Measurements from ENCODE around the gene FUT9.

The FUT9 gene

GRCh38 chr6:96094077-96094476 is 78.3 kb downstream of the FUT9 start:
- TF ChIP-seq, protein P1, sequence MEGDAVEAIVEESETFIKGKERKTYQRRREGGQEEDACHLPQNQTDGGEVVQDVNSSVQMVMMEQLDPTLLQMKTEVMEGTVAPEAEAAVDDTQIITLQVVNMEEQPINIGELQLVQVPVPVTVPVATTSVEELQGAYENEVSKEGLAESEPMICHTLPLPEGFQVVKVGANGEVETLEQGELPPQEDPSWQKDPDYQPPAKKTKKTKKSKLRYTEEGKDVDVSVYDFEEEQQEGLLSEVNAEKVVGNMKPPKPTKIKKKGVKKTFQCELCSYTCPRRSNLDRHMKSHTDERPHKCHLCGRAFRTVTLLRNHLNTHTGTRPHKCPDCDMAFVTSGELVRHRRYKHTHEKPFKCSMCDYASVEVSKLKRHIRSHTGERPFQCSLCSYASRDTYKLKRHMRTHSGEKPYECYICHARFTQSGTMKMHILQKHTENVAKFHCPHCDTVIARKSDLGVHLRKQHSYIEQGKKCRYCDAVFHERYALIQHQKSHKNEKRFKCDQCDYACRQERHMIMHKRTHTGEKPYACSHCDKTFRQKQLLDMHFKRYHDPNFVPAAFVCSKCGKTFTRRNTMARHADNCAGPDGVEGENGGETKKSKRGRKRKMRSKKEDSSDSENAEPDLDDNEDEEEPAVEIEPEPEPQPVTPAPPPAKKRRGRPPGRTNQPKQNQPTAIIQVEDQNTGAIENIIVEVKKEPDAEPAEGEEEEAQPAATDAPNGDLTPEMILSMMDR (IDR thresholded peaks at IDR 0.05) = no peak
- TF ChIP-seq ZFX (IDR thresholded peaks at IDR 0.05; ENCODE audit: borderline replicate concordance) = no peak
- no peak overlapping the region for H3K27ac ChIP-seq

GRCh38 chr6:96099069-96099468 is 83.3 kb downstream of the FUT9 start:
- H3K27ac ChIP-seq = no peak overlapping the region
- TF ChIP-seq, protein P1 (IDR thresholded peaks at IDR 0.05) = no peak
- TF ChIP-seq ZFX (IDR thresholded peaks at IDR 0.05; ENCODE audit: borderline replicate concordance) = no peak

DNA sequence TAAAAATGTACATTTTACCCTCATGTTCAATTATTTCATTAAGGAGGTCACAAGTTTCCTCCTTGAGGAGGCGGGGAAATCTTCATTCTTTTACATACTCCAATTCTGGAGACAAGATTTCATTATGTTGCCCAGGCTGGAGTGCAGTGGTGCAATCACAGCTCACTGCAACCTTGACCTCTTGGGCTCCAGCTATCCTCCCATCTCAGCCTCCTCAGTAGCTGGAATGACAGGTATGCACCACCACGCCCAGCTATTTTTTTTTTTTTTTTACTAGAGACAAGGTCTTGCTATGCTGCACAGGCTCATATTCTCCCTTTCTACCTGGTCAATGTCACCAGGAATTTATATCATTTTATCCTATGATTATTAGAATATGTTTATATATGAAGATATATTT is 85.8 kb downstream of the FUT9 start:
- no peak overlapping the region for H3K27ac ChIP-seq
- TF ChIP-seq, protein P1 (IDR thresholded peaks at IDR 0.05) = no peak

DNA sequence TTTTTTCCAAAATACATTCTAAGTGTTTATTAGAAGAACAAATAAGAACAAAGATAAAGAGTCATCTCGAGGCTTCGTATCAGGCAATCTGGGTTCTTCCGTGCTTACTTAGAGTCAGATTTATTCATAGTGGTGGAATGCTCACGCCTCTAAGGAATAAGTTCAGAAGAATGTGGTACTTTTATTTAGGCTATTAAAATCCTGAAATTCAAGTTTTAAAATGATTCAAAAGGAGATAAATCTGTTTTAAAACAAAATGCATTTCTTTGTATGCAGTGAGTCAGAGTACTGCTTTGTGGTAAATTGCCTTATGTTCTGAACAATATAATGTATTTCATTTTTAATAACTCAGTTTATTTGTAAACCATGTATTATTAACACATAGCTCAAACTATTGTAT is 89.1 kb downstream of the FUT9 start:
- TF ChIP-seq ZFX (IDR thresholded peaks at IDR 0.05; ENCODE audit: borderline replicate concordance) = no peak
- TF ChIP-seq, protein P1 (IDR thresholded peaks at IDR 0.05) = no peak
- no peak overlapping the region for H3K27ac ChIP-seq

GRCh38 chr6:96110878-96111277 is 95.1 kb downstream of the FUT9 start:
- TF ChIP-seq, protein P1 (IDR thresholded peaks at IDR 0.05) = no peak
- TF ChIP-seq ZFX (IDR thresholded peaks at IDR 0.05; ENCODE audit: borderline replicate concordance) = no peak
- H3K27ac ChIP-seq = no peak overlapping the region

- no peak for TF ChIP-seq ZFX (IDR thresholded peaks at IDR 0.05; ENCODE audit: borderline replicate concordance)
- TF ChIP-seq, protein P1 (IDR thresholded peaks at IDR 0.05) = no peak
- H3K27ac ChIP-seq = no peak overlapping the region
These were observed 100.9 kb downstream of the FUT9 start for GRCh38 chr6:96116674-96117073.

GRCh38 chr6:96124778-96125177 is 109.0 kb downstream of the FUT9 start:
- TF ChIP-seq, protein P1 (IDR thresholded peaks at IDR 0.05) = no peak
- TF ChIP-seq ZFX (IDR thresholded peaks at IDR 0.05; ENCODE audit: borderline replicate concordance) = no peak

More at GRCh38 chr6:96124778-96125177, 109.0 kb downstream of the FUT9 start:
- no peak overlapping the region for H3K27ac ChIP-seq
